Measurements from ENCODE around the gene SNRPE.

The SNRPE gene

DNA sequence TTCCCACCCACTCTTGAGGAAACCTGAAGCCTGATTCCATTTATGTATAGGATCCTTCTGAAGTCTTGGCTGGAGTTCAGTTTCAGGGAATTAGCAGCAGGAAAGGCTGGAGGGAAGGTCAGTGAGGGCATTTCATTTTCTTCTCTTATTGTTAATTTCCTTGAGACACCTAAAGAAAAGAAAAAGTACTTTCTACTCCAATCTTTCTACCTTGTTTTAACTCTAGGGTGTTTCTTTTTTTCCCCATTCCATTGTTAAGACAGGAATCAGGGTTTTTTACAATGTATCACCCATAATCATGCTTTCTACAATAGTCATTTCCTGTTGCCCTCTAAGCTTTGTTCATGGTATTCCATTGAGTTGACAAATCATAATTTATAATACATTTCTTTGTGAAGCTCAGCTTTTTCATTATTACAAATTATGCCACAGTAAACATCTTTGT lies 27.4 kb downstream of the SNRPE start:
- DNase-seq: no peak

DNA sequence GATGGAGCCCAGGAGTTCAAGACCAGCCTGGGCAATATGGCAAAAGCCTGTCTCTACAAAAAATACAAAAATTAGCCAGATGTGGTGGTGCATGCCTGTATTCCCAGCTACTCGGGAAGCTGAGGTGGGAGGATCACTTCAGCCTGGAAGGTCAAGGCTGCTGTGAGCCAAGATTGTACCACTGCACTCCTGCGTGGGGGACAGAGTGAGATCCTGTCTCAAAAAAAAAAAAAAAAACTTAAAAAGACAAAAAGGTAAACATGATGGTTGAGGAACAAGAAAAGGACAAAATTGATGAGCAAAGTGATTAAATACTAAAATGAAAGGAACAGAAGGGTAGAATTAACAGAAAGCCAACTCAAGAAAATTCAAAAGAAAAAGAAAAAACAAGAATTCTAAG lies 30.6 kb downstream of the SNRPE start:
- DNase-seq: no peak

DNA sequence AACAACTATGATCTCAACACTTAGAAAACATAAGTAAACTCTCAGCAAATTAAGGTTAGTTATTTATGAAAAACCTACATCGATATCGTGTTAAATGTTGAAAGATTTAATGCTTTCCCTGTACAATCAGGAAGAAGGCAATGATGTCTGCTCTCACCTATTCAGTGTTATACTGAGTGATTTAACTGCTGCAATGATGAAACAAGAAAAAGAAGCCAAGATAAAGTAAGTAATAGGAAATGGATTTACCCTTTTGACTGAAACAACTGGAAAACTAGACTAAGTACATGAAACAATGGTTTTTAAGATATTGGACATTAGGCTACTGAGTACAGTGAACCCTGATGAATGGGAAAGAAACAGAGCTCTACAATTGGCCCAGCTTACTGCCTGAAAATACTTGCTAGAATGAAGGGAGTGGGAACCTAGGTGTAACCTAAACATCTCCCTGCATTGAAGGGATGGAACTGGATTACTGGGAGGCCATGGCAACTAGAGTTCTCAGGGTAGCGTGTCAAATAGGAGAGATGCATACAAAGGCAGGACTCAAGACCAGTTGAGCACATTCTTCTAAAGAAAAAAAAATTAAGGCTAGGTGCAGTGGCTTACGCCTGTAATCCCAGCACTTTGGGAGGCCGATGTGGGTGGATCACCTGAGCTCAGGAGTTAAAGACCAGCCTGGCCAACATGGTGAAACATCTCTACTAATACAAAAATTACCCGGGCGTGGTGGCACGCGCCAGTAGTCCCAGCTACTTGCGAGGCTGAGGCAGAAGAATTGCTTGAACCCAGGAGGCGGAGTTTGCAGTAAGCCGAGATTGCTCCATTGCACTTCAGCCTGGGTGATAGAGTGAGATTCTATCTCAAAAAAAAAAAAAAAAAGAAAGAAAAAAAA lies 37.3 kb downstream of the SNRPE start:
- no peak for DNase-seq

DNA sequence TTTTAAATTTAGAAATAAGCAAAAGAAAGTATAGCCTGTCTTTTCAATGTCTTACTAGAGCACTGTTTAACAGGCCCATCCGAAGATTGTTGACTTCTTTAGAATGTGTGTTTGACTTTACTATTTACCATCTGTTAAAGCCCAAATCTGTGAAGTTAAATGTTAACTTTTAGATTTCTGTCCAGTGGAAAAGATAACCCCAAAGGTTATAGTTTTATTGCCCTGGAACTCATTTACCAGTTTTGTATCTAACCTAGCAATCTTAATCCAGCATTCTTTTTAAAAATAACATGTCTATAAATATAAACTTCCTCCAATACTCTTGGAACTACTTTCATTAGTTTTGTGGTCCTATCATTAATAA lies 37.9 kb downstream of the SNRPE start:
- DNase-seq: no peak

DNA sequence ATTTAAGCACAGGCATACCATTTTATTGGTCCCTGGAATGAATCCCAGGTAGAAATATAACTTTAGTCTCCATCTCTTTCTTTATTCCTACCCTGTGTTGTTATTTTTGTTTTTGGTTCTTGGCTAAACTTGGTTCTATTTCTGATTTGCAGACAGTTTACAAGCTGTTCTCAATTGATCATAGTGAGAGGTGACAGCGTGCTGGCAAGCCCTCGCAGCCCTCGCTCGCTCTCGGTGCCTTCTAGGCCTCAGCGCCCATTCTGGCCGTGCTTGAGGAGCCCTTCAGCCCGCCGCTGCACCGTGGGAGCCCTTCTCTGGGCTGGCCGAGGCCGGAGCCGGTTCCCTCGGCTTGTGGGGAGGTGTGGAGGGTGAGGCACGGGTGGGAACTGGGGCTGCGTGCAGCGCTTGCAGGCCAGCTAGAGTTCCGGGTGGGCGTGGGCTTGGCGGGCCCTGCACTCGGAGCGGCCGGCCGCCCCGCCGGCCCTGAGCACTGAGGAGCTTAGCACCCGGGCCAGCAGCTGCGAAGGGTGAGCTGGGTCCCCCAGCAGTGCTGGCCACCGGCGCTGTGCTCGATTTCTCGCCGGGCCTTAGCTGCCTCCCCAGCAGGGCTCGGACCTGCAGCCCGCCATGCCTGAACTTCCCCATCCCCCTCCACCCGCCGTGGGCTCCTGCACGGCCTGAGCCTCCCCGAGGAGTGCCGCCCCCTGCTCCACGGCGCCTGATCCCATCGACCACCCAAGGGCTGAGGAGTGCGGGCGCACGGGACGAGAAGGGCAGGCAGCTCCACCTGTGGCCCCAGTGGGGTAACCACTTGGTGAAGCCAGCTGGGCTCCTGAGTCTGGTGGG lies 38.7 kb downstream of the SNRPE start:
- no peak for DNase-seq

DNA sequence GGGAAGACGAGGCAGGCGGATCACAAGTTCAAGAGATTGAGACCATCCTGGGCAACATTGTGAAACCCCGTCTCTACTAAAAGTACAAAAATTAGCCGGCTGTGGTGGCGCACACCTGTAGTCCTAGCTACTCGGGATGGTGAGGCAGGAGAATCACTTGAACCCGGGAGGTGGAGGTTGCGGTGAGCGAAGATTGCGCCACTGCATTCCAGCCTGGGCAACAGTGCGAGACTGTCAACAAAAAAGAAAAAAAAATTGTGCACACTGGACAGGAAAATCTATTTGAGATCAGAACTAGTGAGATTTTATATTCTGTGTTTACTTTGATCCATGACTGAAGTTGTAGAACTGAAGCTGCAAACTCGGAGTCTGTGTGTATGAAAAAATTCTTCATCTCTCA lies 40.2 kb downstream of the SNRPE start:
- DNase-seq: no peak

DNA sequence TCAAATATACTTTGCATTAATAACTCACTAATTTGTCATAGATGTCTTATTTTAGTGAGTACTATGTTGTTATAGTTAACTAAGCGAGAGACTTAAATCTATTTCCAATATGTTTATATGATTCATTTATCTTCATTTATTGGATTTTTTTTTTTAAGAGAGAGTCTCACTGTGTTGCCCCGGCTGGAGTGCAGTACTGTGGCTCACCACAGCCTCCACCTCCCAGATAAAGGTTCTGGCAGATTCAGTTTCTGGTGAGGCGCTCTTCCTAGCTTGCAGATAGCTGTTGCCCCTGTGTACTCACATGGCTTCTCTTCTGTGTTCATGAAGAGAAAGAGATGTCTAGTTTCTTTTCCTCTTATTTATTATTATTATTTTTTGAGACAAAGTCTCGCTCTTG lies 43.9 kb downstream of the SNRPE start:
- no peak for DNase-seq

DNA sequence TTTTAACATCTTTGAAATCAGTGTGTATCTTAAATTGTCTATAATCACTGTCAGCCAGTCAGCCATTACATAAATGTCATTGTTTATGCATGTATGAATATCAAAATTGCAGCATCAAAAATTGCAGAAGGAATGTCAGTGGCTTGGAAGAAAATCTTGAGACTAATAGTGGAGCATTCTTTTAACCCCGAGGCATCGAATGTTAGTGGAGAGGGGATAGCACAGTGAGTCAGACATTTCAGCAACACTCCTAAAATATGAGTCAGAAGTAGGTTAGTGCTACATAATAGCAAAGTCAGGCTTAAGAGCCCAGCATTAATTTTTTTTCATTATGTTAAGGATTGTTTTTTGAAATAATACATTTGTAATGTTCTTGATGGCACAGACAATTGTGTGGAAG lies 45.5 kb downstream of the SNRPE start:
- no peak for DNase-seq

DNA sequence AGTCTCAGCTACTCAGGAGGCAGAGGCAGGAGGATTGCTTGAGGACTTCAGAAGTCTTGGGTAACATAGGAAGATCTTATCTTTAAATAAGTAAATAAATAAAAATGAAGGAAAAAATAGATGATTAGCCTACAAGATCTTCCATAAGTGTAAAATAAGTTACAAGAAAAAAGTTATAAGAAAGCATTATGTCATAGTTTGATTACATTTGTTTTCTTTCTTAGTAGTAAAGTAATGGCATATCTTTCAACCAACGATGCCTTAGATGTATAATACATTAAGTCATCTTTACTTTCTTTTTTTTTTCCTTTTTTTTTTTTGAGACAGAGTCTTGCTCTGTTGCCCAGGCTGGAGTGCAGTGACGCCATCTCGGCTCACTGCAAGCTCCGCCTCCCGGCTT lies 46.5 kb downstream of the SNRPE start:
- no peak for DNase-seq

DNA sequence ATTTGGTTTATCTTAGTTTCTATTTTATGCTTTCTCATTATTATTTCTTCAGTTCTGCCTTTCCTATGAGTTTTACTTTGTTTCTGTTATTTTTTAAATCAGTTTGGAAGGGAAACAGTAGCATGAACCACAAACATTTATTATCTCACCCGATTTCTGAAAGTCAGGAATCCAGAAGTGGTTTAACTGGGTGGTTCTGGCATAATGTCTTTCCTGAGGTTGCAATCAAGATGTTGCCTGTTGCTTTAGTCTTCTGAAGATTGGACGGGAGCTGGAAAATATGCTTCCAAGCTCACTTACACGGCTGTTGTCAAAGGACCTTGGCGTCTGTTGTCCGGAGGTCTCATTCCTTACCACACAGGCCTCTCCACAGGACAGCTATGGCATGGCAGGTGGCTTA lies 50.4 kb downstream of the SNRPE start:
- no peak for DNase-seq

DNA sequence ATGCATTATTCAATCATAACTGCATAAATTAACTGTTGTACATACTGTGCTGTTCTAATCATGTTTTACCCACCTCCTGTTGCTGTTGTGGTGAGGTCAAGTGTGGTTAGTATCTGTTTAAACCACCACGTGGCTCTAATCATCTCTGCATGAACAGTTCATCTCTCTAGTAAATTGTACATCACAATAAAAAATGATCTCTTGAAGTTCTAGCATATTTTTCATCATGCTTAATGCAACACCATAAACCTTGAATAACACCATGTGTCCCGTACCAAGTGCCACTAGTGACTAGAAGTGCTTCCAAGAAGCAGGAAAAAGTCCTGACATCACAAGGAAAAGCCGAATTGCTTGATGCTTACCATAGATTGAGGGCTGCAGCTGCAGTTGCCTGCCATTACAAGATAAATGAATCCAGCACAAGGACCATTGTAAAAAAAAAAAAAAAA lies 51.7 kb downstream of the SNRPE start:
- no peak for DNase-seq

DNA sequence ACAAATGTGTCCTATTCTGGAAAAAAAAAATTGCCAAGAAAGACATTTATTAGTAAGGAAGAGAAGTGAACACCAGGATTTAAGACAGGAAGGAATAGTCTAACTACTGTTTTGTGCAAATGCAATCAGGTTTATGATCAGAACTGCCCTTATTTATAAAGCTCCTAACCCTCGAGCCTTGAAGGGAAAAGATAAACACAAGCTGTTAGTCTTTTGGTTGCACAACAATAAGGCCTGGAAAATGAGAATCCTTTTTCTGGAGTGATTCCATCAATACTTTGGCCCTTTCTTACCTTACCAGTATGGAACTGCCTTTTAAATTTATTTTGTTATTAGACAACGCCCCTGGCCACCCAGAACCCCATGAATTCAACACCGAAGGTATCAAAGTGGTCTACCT lies 52.9 kb downstream of the SNRPE start:
- DNase-seq: no peak

DNA sequence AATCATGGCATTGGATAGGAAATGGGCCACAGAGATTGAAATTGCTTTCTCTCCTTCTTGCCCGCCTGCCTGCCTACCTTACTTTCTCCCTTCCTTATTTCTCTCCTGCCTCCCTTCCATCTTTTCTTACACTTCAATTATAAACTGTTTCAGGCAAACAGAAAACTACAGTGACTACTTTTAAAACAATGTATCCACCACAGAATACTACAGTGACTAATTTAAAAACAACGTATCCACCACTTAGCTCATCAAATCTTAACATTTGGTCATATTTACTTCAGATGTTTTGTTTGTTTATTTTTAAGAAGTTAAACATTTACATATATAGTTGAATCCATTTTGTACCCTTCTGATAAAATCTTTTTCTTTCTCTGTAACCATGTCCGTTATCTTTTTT lies 54.4 kb downstream of the SNRPE start:
- no peak for DNase-seq

DNA sequence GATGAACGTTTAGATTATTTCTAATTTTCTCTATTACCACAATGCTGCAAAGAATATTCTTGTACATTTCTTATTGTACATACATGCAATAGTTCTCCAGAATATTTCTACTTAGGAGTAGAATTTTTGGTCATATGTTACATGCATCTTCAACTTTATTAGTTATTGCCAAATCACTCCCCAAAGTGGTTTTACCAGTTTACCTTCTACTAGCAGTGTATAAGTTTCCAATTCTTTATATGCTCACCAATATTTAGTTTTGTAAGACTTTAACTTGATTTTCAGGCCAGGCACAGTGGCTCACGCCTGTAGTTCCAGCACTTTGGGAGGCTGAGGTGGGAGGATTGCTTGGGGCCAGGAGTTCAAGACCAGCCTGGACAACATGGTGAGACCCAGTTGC lies 55.4 kb downstream of the SNRPE start:
- no peak for DNase-seq

Measured in NCI-H1105 treated with DMSO at 0.1 percent for 48 hours (cell line).